Stimulated activated CD8-positive, alpha-beta memory T cell treated with anti-CD3 and anti-CD28 coated beads, Interleukin-12 subunit alpha, Interleukin-12 subunit beta, amount 100 ng/mL, for 24 hours (primary cell): ENCODE data around the gene TTC39B.

Source experiments
- DNase-seq: peaks from one replicate; pipeline ENCODE4 v3.0.0-alpha.2; 2020; ENCODE audit errors: extremely low read depth

The TTC39B gene

DNA sequence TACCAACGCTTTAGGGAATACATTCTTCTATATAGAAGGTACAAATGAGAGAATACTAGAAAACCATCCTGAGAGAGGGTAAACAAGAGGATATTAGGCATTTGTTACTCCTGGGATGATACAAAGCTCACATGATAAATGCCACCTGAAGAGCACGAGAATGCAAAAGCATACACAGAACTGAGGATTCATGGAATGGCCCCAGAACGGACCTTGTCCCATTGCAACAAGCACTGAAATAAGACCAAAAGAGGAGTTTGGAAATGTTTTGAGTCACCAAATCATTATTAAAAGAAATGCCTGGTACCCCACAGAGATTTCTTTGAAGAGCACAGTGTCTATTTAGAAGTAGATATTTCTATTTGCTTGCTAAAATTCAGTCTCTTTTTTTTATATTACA, 173.5 kb downstream of the TTC39B start:
- no peak for DNase-seq

GRCh38 chr9:15132091-15132490, 174.9 kb downstream of the TTC39B start:
- no peak for DNase-seq

DNA sequence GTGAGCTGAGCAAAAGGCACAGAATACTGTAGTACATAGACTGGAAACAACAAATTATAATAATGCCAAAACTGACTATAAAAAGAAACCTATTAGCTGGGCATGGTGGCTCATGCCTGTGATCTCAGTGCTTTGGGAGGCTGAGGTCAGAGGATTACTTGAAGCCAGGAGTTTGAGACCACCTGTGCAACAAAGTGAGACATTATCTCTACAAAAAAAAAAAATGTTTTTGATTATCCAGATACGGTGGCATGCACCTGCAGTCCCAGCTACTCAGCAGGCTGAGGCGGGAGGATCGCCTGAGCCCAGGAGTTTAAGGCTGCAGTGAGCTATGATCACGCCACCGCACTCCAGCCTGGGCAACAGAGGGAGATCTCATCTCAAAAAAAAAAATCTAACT, 175.9 kb downstream of the TTC39B start:
- no peak for DNase-seq

DNA sequence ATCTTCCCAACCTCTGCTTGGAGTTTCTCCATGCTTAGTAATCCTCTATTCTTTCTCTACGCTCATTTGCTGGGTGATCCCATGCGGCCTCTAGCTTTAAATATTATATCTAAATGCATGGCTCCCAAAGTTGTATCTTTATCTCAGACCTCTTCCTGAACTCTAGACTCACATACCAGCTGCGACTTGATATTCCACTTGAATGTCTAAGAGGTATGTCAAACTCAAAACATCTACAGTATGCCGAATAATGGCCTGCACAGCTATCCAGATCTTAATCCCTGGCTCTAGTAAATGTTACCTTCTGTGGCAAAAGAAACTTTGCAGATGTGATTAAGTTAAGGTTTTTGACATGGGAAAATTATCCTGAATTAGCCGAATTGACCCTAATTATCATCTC, 179.2 kb downstream of the TTC39B start:
- DNase-seq: no peak

- DNase-seq: no peak
These were observed 185.4 kb downstream of the TTC39B start for GRCh38 chr9:15121630-15122029.

- DNase-seq: no peak
These were observed 190.9 kb downstream of the TTC39B start for GRCh38 chr9:15116130-15116580.

DNA sequence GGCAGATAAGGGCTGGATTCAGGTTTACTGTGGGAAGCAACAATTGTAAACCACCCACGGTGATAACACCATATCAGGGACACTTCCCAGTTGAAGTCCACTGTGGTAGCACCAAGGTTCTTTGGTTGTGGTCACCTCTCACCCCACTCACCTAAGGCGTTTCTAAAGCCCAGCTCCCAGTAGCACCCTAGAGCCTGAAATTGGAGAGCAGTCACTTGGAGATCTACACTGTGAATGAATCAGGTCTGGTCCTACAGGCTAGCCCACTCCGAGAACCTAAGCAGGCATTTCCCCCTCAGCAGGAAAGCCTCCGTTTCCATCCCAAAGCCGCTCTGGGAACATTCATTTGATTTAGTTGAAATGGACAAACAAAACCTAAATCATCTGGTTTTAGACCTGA, 191.3 kb downstream of the TTC39B start:
- DNase-seq: no peak

- no peak for DNase-seq
These were observed 192.0 kb downstream of the TTC39B start for GRCh38 chr9:15115041-15115440.
